Activated naive CD4-positive, alpha-beta T cell (primary cell): ENCODE measurements around the gene TNNT1.
"Not testable (repeated sequence)": the region's sequence is repeated elsewhere in the genome, so short reads cannot be mapped to it uniquely, and the experiment has no call there.

Experiments
- DNase-seq, 4 experiments: peaks; one replicate each; lab custom pipeline; 2025; lab: John Stamatoyannopoulos, UW

The TNNT1 gene, protein sequence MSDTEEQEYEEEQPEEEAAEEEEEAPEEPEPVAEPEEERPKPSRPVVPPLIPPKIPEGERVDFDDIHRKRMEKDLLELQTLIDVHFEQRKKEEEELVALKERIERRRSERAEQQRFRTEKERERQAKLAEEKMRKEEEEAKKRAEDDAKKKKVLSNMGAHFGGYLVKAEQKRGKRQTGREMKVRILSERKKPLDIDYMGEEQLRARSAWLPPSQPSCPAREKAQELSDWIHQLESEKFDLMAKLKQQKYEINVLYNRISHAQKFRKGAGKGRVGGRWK

DNA sequence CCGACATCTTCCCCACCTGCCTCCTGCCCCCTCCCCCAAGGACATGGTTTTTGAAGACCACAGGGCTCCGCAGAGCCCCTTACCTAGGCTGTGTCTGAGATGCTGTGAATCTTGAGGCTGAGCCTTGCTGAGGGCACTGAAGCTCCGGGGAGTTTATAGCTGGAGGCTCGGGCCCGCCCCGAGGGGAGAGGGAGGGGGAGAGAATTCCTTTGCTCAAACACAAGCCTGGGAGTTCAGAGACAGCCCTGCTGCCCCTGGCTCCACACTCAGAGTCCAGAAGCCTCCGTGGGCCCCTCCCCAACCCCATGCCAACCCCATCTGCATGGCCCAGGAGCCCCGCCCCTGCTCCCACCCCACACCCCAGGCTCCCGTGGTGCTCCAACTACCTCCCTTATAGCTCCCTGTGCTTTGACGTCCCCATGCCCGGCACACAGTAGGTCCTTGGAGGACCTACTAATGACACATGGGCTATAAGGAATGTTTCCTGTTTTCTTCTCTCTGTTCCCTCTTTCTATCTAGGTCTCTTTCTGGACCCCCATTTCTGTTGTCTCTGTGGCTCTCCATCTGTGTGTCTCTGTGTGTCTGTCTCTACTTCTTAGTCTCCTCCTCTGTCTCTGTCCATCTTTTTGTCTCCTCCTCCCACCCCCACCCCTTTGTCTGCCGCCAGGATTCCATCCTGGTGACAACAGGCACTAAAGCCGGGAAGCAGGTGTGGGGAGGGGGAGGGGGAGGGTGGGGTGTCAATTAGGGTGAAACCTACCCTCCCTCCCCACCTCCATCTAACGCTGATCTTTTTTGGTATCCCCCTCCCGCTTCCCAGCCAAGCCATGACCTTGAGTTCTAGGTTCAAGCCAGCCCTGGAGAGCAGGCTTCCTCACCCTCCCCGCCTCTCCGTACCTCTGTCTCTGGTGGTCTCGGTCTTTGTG is at the start of gene TNNT1:
TNNT1 (minus strand) TSS at position 129 of the 926 bp plus-strand sequence. CDS start 2,049 bp downstream, outside the sequence.
- DNase-seq = no peak

DNA sequence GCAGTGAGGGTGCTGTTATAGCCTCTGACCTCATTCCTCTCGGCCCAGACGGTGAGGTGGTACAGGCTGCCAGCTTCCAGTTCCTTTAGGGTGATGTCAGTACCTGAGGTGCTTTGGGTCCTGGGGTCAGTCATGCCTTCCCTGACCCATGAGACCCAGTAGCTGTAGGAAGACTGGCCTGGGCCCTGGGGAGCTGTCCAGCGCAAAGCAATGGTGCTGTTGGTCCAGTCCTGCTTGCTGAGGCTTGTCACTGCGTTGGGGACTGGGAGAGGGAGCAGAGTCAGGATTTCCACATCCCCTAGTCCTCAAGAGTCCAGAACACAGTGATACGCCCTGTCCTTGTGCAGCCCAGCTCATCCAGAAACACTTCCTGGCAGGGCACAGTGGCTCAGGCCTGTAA is 49.6 kb upstream of the TNNT1 start:
- DNase-seq = no peak

DNA sequence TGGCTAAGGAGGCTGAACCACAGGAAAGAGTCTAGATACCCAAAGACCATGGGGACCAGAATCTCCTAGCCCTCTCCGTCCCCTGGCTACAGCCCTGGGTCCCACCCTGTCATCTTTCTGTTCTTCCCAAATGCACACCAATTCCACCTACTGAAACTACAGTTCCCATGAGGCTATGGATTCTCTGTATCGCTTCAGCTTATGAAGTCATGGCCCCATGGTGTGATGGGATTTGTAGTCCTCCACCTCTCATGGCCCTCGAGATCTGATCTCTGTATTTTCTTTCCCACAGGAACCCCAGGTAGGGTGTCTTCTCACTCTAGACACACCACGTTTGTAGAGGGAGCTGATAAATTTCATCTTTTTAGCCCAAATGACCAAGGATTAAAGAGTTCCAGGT is 48.5 kb upstream of the TNNT1 start:
- DNase-seq = no peak

DNA sequence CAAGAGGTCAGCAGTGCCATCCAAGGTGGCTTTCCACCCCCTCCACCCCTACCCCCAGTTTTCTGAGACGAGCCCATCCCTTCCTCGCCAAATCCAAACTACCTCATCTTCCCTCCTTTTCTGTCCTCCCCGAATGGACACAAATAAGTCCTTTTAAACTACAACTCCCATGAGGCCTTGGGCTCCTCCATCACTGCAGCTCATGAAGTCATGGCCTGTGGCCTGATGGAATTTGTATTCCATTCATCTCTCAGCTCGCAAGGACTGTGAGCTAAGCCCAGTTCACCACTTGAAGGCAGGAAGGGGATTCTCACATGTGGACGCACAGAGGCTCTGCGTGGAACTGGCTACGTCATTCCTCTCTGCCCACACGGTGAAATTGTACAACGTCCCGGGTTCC is 47.8 kb upstream of the TNNT1 start:
- DNase-seq = no peak

DNA sequence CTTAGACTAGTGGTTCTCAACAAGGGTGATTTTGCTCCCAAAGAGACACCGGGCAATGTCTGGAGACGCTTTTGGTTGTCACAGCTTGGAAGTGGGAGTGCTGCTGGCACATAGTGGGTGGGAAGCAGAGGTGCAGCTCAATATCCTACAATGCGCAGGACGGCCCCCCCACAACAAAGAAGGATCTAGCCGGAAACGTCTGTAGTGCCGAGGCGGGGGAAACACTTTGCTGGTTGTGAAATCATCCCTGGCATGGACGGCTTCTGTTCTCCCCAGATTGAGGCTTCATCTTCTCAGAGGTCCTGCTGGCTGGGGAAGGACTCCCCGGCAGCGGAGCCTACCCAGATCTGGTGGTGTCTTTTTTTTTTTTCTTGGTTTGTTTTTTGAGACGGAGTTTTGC is 44.5 kb upstream of the TNNT1 start:
- DNase-seq = no peak

DNA sequence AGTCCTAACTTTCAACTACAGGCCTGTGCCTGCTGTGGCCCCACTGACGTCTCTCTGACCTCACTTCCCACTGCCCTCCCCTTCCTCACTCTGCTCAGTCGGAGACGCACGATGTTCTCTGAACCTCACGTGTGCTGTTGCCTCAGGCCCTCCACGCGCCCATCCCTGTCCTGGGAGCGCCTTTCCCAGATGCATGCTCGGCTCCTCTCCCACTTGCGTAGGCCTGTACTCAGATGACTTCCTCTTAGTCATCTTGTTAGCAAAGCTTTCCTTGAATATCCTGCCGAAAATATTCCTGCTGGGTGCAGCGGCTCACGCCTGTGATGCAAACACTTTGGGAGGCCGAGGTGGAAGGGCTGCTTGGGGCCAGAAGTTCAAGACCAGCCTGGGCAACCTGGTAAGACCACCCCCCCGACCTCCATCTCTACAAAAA is 40.4 kb upstream of the TNNT1 start:
- no peak for DNase-seq

DNA sequence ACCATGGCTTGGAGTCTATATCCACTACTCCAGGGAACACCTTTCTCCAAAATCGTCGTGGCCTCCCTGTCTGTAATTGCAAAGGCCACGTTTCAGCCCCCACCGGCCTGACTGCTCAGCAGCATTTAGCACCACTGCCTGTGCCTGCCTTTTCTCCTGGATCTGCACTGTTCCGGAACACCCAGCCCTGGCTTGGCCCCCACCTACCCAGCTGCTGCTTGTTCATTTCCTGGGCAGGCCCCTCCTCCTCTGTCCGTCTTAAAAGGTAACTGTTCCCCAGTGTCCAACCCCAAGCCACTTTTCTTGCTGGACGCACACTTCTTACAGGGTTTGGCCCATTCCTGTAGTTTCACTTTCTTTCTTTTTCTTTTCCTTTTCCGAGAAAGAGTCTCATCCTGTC is 39.6 kb upstream of the TNNT1 start:
- DNase-seq = no peak

DNA sequence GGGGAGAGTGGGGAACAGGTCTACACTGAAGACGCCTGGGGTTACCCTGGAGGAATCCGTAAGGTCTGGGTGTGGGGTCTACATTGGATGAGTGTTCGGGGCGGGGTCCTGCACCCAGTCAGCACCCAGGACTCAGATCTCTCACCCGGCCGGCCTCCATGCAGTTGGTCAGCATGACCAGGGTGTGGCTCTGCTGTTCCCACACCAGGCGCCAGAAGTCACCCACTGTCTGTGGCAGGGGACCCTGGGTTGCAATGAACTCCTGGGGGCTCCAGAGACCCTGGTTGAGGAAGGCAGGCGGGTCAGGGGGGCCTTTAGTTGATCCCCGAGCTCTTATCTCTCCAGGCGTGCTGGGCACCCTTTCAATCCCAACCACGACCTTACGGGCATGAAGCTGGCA is 37.1 kb upstream of the TNNT1 start:
- no peak for DNase-seq

DNA sequence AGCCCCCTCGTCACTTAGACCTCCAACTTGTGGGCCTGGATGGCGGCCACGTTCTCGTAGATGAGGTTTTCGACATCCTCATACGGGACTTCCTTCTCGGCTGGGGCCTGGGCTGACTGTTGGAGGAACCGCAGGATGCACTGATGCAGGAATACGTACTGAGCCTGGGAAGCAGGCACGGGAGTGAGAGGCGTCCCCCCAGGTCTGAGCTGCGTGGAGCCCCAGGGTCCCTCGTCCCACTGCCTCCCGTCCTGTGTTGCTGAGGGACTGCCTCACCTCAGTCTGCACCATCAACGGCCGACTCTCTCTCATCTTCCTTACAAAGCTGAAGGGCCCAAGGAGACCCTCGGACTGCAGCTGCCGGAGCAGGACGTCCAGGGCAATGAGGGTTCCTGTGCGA is 32.7 kb upstream of the TNNT1 start:
- no peak for DNase-seq

DNA sequence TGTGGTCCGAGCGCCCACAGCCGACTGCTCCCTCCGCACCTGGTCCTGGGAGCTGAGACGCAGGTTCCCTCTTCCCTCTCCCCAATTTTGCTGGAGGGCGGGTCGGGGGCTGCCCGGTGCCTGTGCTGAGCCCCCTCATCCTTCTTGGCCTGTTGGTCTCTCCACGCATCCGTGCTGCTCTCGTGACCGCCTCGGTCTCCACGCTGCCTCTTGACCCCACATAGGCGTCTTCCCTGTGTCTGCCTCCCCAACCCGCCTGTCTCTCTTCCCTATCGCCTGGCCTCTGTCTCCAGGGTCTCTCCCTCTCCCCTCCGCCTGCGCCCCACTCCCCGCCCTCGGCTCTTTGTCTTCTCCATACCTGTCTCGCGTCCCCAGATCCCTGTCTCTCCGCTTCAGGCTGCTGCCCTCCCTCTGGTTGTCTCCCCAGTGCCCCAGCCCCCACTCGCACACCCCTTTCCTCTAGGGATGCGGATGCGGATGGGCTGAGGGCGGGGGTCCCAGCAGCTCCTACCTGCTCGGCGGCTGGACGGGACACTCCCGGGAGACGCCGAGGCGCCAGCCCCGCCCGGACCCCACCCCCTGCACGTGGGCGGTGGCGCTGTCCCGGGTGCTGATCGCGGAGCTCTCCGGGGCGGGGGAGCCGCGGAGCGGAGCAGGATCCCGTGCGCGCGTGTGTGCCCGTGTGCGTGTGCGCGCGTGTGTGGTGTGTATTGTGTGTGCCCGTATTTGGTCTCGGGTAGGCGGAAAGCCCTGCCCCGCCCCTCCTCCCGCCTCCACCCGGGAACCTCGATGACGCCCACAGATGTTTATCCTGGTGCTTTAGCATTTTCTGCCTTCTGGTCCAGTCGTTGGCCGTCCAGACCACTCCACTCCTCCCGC is 30.8 kb upstream of the TNNT1 start, which contains the start of gene SYT5:
SYT5 (minus strand) TSS at position 684 of the 879 bp plus-strand sequence. CDS start 1,248 bp downstream, outside the sequence.
- peak; percentile 19 to 60 (median 33) for DNase-seq

DNA sequence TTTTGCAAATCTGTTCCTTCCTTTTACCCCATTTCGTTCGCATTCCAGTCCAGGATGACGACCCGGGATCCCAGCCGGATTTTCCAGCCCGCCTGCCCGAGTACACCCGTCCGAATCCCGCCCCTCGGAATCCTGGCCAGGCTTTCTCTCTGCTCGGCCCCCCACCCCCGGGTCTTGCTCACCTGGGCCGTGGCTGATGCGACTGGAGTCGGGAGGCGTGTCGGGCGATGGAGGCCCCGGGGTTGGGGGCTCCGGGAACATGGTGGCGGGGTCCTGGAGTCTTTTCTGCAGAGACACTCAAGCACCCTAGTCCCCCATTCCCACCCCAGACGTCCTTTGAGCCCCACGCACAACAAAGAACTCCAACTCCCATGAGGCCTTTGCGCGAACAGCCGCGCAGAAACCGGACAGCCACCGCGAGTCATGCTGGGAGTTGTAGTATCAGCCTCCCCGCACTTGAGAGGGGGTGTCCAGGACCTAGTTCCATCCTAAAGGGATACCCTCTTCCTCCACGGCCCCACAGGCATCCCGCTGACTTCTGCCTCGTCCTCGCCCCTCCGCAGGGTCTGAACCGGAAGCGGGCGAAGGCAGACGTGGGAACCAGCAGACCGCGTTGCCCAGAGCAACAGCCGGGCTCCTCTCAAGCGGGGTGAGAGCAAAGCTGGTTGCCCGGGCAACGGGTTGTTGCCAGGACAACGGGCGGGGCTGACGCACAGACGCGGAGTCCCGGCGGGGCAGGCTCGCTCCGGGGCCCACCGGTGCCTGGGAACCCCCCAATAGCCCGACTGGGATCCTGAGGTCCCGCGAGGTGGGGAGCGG is 30.0 kb upstream of the TNNT1 start:
- peak; percentile 67 to 88 (median 78) for DNase-seq

DNA sequence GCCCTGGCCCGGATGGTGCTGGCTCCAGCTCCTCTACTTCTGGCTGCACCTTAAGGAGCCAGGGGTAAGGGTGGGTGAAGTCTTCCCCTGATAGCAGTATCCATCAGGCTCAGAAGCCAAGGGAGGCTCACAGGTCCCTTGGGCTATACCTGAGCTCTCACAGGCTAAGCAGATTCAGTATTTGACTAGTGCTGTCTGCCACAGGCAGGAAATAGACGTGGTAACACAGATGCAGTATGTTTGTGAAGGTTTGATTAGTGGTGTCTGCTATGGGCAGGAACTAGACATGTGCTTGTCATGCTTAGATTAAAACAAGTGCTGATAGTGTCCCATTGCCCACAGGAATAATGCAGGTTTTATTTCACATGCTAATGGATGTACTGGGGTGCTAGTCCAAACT is 27.1 kb upstream of the TNNT1 start:
- no peak for DNase-seq

DNA sequence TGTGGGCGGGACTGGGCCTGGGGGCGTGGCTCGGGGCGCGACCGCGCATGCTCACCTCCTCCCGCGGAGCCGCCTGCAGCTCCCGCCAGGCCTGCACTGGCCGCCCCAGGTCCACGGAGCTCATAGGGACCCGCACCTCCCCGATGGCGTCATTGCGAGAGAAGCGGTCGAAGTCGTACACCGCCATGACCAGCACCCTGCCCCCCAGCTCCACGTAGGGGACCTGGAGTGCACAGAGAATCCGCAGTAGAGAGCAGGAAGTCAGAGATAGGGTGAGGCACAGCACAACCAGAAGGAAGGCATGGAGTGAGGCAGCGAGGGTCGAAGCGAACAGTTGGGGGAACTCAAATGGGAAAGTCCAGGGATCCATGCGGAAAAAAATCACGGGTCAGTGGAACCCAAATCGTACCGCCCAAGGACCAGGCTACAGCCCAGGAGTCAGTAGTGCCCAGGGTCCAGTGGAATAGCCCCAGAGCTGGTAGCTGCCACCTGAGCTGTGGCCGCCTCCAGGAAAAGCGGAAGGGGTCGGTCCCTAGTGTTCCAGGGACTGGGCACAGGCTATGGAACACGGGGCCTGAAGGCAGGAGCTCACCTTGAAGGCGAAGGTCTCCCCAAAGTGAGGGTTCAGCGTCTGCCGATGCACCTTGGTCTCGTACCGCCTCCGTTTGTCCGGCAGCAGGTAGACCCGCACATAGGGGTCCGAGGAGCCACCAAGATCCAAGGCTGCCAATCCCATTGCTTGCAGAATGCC is 26.3 kb upstream of the TNNT1 start:
- no peak for DNase-seq

DNA sequence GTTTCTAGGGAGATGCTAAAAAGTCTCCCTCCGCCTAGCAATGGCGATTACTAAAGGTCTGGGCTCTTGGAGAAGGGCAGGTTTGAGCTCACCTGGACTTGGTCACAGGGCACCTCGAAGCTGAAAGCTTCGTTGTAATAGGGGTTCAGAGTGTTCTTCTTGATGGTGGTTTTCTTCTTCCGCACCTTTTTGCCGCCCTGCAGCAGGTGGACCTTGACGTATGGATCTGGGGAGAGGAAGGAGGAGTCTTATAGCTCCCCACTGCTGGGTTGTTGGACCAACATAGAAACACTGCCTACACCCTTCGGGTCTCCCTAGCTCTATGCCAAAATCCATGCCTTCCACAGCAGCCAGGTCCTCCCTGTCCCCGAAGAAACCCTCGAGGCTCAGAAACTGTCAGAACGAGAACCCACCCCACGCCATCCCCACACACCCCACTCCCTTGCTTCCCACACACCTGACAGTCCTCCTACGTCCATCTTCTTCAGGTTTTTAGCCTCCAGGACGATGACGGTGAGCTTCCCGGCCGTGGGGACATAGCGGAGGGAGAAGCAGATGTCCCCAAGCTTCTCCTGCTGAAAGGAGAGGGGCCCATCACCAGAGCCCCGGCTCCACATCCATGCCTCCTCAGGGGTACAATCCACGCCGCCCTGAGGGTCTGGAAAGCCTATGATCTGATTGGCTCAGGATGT is 25.6 kb upstream of the TNNT1 start:
- DNase-seq = no peak

DNA sequence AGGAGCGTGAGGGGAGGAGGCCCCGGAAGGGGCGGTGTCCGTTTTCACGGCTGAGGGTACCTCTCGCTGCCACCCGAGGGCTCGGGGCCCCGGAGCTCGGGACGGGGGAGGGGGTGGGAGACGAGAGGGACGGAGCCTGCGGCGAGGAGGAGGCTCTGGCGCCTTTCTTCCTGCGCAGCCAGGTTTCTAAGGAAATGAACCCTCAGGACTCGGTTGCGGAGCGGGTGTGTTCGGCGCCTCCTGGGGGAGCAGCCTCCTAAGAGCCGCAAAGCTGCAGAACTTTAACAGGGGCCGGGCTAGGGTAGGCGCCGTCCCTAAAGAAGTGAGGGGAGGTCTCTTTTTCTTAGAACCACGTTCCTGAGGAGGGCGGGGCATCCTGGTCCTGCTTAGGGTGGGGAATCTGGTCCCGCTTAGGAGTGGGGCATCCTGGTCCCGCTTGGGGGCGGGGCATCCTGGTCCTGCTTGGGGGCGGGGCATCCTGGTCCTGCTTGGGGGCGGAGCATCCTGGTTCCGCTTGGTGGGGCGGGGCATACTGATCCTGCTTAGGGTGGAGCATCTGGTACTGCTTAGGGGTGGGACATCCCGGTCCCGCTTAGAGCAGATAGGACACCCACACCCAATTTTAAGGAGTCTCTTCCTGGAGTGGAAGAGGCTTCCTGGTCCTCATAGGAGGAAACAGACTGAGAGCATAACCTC is 24.9 kb upstream of the TNNT1 start:
- no peak for DNase-seq

DNA sequence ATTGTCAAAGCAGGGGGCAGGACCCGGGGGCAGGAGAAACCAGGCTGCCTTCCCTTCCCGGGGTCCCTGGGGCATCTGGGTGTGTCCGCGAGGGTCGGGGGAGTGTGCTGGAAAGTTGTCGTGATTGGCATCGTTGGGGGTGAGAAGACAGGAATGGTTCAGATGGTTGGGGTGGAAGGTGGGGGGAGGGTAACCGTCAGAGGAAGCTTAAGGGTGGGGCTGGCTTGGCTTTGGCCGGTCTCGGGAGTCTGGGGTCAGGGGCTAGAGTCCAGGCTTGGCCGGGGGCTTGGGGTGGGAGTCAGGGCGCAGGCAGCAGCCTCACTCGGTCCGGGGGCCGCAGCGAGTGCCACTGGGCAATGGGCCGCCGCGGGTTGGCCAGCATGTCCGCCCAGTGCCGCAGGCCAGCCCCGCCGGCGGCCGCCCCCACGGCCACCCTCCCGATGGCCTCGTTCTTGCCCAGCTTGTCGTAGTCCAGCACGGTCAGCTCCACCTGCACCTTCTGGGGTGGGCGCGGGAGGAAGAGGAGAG is 24.2 kb upstream of the TNNT1 start:
- no peak for DNase-seq

DNA sequence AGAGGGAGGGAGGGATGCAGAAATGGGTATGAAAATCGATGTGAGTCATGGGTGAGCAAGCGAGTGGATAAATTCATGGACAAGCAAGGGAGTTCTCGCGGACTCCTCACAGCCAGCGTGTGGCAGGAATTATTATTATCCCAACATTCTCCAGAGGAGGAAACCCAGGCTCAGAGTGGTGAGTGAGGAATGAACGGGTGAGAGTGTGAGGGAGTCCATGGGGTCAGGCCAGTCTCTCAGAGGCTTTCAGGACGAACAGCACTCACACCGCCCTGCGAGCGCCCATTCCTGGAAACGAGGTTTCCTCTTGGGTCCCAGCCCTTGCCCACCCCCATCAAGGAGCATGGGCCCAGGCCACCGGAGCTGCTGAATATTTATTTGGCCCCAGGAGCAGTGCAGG is 23.7 kb upstream of the TNNT1 start:
- no peak for DNase-seq

DNA sequence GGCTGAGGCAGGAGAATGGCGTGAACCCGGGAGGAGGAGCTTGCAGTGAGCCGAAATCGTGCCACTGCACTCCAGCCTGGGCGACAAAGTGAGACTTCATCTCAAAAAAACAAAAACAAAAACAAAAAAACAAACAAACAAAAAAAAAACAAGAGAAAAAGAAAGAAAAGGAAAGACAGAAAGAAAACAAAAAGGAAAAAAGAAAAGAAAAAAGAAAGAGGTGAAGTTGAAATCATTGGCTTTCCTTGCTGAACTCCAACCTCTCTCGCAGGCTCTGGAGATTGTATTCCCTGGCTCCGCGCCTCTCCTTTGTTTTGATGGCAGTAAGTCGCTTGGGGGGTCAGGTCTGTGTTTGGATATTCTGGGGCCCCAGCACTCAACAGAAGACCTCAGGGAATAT is 23.3 kb upstream of the TNNT1 start:
- not testable (repeated sequence) for DNase-seq

DNA sequence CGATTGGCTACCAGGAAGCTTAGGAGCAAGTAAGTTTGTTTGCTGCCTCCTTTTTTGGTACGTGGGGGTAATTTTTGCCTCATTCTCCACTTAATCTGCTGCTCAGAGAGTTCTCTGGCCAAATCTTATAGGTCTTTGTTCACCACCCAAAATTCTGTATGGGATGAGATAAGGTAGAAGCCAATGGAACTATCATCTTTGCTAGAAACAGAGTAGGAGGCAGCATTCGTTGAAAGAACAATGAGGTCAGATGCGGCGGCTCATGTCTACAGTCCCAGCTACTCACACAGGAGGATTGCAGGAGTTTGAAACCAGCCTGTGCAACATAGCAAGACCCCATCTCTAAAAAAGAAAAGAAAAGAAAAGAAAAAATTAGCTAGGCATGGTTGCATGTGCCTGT is 22.4 kb upstream of the TNNT1 start:
- DNase-seq = no peak
